ENCODE measurements around the gene MRS2. TPM values are rescaled to one million over a fixed set of nuclear protein-coding genes. Genes with fewer than 3 reads are reported as not detected.

MRS2 gene
- total and polyA plus RNA-seq, 9 of the 15 experiments (the other 6 are each of a cell fraction or from before 2014, with no cell fraction given), result 14.6 to 57.9 (median 48.1) TPM

DNA sequence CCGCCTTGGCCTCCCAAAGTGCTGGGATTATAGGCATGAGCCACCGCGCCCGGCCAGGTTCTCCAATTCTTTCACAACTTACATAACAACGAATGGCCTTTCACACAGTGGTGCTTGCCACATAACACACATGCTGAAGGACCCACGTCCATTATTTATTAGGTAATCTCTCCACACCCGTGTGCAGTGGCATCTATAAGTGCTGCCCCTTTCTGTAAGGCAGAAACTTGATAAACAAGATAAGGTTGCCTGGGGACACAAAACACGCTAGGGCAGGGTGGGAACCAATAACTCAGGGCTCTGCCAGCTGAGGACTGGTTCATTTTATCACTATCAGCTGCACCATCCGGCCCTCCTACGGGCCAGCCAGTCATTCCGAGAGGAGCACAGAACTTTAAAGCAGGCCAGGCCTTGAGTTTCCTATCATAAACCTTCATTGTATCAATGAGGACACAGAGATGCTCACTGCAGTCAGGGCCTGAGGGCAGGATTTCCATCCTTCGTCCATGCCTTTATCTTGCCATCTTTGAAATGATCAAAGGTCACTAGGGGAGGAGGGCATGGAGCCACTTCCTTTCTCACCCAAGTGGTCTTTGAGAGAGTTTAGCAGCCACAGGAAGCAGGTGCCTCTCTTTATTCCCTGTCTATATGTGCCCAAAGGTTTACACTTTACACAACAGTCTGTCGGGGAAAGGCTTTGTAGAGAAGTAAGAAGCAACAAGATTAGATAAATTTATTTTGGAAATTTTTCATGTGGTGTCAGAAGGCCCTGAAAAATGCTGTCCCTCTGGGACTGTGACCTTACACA, 49.0 kb downstream of the MRS2 start:
- H3K27ac ChIP-seq (ENCODE audit: extremely low read depth, low read depth, low read length), result no peak overlapping the region
- H2AFZ ChIP-seq (ENCODE audit: low read depth, low read length), result no peak overlapping the region
- no peak for FAIRE-seq

More for the DNA sequence above, 49.0 kb downstream of the MRS2 start:
- H3K9me3 ChIP-seq (replicated peaks; ENCODE audit: control insufficient read depth, insufficient read depth, low read depth, low read length), result no peaks in the 10 kb centered on the region
- no peak overlapping the region for H3K9ac ChIP-seq (ENCODE audit: insufficient read depth in 1 of 2, low read depth in 2 of 2, low read length in 2 of 2)
- ATAC-seq, result peak; percentile 27; the same call in 2 of the 3 replicates
- CTCF ChIA-PET (ENCODE audit: low intra/inter-chr PET ratio), result no interaction called here
- H3K4me1 ChIP-seq (replicated peaks in 1 of 2; ENCODE audit: control insufficient read depth in 2 of 2, insufficient read depth in 2 of 2, low read length in 2 of 2), result peaks cover 3 to 9% of the 10 kb centered on the region in 2 experiments; a peak in 2 of 5 replicates
- TF ChIP-seq RFX1 (IDR thresholded peaks at IDR 0.05) (peak; percentile 68), GATA2 (CRISPR knock-in tag; IDR thresholded peaks at IDR 0.05) (0 out of 2 replicates have a peak, but pooled peaks have one; percentile 16), CBFA2T3 (IDR thresholded peaks at IDR 0.05) (peak; percentile 51), MEIS2 (IDR thresholded peaks at IDR 0.05; ENCODE audit: partially characterized antibody) (peak; percentile 34), NCOR1 (IDR thresholded peaks at IDR 0.05) (peak; percentile 10; the same call in 1 of the 2 replicates), SREBF1 (IDR thresholded peaks at IDR 0.05; ENCODE audit: borderline replicate concordance, low read depth, low read length) (no peak), GABPA (tag; conservative IDR thresholded peaks at IDR 0.05; ENCODE audit: low read depth) (peak; percentile 46; the same call in 1 of the 2 replicates)
- TF ChIP-seq, protein P1, sequence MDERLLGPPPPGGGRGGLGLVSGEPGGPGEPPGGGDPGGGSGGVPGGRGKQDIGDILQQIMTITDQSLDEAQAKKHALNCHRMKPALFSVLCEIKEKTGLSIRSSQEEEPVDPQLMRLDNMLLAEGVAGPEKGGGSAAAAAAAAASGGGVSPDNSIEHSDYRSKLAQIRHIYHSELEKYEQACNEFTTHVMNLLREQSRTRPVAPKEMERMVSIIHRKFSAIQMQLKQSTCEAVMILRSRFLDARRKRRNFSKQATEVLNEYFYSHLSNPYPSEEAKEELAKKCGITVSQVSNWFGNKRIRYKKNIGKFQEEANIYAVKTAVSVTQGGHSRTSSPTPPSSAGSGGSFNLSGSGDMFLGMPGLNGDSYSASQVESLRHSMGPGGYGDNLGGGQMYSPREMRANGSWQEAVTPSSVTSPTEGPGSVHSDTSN (CRISPR knock-in tag; IDR thresholded peaks at IDR 0.05; ENCODE audit: low read depth), result no peak
- TF ChIP-seq, protein P1 (tag; conservative IDR thresholded peaks at IDR 0.05; ENCODE audit: low read depth), result 0 out of 2 replicates have a peak, but pooled peaks have one; percentile 13
- TF ChIP-seq, protein P2, sequence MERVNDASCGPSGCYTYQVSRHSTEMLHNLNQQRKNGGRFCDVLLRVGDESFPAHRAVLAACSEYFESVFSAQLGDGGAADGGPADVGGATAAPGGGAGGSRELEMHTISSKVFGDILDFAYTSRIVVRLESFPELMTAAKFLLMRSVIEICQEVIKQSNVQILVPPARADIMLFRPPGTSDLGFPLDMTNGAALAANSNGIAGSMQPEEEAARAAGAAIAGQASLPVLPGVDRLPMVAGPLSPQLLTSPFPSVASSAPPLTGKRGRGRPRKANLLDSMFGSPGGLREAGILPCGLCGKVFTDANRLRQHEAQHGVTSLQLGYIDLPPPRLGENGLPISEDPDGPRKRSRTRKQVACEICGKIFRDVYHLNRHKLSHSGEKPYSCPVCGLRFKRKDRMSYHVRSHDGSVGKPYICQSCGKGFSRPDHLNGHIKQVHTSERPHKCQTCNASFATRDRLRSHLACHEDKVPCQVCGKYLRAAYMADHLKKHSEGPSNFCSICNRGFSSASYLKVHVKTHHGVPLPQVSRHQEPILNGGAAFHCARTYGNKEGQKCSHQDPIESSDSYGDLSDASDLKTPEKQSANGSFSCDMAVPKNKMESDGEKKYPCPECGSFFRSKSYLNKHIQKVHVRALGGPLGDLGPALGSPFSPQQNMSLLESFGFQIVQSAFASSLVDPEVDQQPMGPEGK (CRISPR knock-in tag; IDR thresholded peaks at IDR 0.05; ENCODE audit: borderline replicate concordance), result no peak
- TF ChIP-seq, protein P3, sequence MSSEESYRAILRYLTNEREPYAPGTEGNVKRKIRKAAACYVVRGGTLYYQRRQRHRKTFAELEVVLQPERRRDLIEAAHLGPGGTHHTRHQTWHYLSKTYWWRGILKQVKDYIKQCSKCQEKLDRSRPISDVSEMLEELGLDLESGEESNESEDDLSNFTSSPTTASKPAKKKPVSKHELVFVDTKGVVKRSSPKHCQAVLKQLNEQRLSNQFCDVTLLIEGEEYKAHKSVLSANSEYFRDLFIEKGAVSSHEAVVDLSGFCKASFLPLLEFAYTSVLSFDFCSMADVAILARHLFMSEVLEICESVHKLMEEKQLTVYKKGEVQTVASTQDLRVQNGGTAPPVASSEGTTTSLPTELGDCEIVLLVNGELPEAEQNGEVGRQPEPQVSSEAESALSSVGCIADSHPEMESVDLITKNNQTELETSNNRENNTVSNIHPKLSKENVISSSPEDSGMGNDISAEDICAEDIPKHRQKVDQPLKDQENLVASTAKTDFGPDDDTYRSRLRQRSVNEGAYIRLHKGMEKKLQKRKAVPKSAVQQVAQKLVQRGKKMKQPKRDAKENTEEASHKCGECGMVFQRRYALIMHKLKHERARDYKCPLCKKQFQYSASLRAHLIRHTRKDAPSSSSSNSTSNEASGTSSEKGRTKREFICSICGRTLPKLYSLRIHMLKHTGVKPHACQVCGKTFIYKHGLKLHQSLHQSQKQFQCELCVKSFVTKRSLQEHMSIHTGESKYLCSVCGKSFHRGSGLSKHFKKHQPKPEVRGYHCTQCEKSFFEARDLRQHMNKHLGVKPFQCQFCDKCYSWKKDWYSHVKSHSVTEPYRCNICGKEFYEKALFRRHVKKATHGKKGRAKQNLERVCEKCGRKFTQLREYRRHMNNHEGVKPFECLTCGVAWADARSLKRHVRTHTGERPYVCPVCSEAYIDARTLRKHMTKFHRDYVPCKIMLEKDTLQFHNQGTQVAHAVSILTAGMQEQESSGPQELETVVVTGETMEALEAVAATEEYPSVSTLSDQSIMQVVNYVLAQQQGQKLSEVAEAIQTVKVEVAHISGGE (CRISPR knock-in tag; IDR thresholded peaks at IDR 0.05), result peak in 1 of 3 experiments; percentile 88; a peak in 2 of 6 replicates
- DNase-seq (ENCODE audit: extremely low read depth in 1 of 4, low spot score in 3 of 4), result peak in 2 of 4 experiments; percentile 34 to 37
- WGBS (ENCODE audit: insufficient coverage, low coverage, missing lambda C conversion rate), result 32% methylated on average over 13 of the region's 13 CpGs
- intact Hi-C loops (cut with micrococcal nuclease), result no loop called here
- no peak overlapping the region for H3K4me2 ChIP-seq (ENCODE audit: insufficient read depth, low read length)
- H3K4me3 ChIP-seq, result no peak overlapping the region
- 0 out of 2 replicates have a peak, but pooled peaks cover 3% of the 10 kb centered on the region for H4K20me1 ChIP-seq (replicated peaks; ENCODE audit: control insufficient read depth, insufficient read depth, low read length)
- POLR2A ChIA-PET, result interaction anchor here (0.6 kb wide), 1 partner anchor 28 kb away, joined by 3 read pairs; no protein-coding TSS in a partner anchor
- no TSS peak for BruUV-seq (replicated peaks)
- no peaks in the 10 kb centered on the region for H3K36me3 ChIP-seq (ENCODE audit: control insufficient read depth, insufficient read depth, low read length)
- H3K27me3 ChIP-seq (ENCODE audit: control insufficient read depth in 2 of 2, insufficient read depth in 2 of 2, low read length in 2 of 2), result 0 out of 5 replicates have a peak, but pooled peaks cover 0 to 2% of the 10 kb centered on the region in 2 experiments
- no peaks in the 10 kb centered on the region for H3K79me2 ChIP-seq (ENCODE audit: control insufficient read depth, insufficient read depth, low read length)
- H3K9me1 ChIP-seq (ENCODE audit: control insufficient read depth, insufficient read depth, low read length), result no peaks in the 10 kb centered on the region
- in situ Hi-C loops (cut with MboI), result no loop called here

Data from K562 (cell line).